Activated CD4-positive, alpha-beta T cell treated with anti-CD3 and anti-CD28 coated beads, Interleukin-2, amount 50 U/mL, for 16 hours (primary cell): ENCODE data around the gene AJM1.
A peak's percentile ranks its signal among the peaks of the same experiment; 100 is the strongest.
"Not testable (repeated sequence)": the region's sequence is repeated elsewhere in the genome, so short reads cannot be mapped to it uniquely, and the experiment has no call there.

Experiments
- DNase-seq: peaks from one replicate; pipeline ENCODE4 v3.0.0-alpha.2; 2020

Gene AJM1

DNA sequence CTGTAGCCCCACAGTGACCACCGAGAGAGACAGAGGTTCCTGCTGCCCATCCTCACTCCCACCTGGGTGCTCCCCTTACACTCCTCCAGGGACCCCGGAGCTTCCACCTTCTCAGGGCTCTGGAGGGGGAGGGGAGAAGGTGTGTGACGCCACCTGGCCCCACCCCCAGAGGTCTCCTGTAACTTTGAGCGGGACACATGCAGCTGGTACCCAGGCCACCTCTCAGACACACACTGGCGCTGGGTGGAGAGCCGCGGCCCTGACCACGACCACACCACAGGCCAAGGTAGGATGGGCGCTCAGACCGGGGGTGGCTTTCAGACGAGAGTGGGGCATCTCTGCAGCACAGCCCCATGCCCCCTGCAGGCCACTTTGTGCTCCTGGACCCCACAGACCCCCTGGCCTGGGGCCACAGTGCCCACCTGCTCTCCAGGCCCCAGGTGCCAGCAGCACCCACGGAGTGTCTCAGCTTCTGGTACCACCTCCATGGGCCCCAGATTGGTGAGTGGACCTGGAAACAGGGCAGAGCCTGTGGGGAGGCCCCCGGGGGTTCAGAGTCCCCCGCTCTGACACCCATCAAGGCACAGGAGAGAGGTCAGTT, 14.4 kb downstream of the AJM1 start:
- no peak for DNase-seq

DNA sequence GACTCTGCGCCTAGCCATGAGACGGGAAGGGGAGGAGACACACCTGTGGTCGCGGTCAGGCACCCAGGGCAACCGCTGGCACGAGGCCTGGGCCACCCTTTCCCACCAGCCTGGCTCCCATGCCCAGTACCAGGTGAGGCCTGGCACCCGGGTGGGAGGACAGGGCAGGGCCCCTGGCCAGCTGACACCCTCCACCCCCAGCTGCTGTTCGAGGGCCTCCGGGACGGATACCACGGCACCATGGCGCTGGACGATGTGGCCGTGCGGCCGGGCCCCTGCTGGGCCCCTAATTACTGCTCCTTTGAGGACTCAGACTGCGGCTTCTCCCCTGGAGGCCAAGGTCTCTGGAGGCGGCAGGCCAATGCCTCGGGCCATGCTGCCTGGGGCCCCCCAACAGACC, 14.9 kb downstream of the AJM1 start:
- DNase-seq: no peak

DNA sequence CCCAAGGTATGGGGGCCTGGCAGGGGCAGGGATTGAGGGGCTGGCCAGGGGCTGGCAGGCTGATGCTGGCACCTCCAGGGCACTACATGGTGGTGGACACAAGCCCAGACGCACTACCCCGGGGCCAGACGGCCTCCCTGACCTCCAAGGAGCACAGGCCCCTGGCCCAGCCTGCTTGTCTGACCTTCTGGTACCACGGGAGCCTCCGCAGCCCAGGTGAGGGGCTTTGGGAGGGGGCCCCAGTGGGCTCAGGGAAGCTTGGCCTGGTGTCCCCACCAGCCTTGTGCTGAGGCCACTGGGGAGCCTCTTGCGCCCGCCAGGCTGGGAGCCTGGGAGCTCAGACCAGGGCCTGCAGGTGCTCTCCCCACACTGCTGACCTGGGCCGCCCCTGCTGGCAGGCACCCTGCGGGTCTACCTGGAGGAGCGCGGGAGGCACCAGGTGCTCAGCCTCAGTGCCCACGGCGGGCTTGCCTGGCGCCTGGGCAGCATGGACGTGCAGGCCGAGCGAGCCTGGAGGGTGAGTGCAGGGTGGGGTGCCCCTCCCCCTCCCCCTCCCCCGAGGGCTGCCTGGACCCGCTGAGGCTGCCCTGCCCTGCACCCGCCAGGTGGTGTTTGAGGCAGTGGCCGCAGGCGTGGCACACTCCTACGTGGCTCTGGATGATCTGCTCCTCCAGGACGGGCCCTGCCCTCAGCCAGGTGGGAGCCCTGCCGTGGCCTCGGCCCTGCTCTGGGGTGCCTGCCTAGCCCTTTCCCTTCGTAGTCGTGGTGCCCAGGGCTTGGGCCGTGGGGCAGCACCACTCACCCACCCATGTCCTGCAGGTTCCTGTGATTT, 15.5 kb downstream of the AJM1 start:
- no peak for DNase-seq

DNA sequence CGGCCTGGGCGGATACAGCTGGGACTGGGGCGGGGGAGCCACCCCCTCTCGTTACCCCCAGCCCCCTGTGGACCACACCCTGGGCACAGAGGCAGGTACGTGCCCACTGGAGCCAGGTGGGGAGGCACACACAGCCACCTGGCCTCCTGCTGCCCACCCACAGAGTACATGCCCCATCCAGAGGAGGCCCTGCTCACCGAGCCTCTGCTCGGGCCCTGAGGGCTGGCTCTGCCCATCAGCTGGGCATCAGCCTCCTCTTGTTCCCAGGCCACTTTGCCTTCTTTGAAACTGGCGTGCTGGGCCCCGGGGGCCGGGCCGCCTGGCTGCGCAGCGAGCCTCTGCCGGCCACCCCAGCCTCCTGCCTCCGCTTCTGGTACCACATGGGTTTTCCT, 16.2 kb downstream of the AJM1 start:
- no peak for DNase-seq

DNA sequence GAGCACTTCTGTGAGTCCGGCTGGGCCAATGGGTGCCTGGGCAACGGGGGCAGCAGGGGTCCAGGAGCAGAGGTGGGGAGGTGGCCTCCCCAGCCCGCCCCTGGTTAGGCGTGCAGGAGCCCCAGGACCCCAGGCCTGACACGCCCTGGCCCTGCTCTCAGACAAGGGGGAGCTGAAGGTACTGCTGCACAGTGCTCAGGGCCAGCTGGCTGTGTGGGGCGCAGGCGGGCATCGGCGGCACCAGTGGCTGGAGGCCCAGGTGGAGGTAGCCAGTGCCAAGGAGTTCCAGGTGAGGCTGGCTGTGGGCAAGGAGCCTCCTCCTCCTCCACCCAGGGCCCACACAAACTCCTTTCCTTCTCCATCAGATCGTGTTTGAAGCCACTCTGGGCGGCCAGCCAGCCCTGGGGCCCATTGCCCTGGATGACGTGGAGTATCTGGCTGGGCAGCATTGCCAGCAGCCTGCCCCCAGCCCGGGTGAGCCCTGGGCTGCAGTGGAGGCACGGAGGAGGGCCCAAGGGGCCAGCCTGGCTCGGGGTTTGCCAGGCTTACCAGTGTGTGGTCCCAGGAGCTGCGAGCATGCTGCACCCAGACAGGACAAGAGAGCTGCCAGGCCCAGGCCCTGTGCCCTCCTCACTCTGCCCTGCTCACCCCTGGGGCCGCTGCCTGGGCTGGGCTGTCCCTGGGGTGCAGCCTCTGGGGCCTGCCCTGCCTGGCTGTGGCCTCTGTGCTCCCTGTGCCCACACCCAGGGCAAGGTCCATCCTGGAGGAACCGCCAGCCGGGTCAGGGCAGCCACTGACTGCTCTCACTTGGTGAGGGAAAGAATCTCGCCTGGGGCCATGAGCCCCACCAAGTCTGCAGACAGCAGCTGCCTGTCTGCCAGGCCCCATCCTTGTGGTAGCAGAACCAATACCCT, 16.8 kb downstream of the AJM1 start:
- no peak for DNase-seq

DNA sequence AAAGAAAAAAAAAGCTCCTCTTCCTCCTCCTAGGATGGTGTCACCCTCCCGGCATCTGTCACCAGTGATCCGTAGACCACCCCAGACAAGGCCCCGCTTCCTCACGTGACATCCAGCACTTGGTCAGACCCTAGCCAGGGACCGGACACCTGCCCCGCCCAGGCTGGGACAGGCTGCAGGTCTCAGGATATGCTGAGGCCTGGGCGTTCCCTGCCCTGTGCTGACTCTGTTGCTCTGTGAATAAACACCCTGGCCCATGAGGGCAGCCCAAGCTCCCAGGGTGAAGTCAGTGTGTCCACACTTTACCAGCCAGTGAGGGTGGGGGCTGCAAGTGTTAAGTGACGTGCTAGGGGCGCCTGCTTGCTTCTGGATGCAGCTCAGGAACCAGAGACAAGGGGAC, 18.3 kb downstream of the AJM1 start:
- no peak for DNase-seq

DNA sequence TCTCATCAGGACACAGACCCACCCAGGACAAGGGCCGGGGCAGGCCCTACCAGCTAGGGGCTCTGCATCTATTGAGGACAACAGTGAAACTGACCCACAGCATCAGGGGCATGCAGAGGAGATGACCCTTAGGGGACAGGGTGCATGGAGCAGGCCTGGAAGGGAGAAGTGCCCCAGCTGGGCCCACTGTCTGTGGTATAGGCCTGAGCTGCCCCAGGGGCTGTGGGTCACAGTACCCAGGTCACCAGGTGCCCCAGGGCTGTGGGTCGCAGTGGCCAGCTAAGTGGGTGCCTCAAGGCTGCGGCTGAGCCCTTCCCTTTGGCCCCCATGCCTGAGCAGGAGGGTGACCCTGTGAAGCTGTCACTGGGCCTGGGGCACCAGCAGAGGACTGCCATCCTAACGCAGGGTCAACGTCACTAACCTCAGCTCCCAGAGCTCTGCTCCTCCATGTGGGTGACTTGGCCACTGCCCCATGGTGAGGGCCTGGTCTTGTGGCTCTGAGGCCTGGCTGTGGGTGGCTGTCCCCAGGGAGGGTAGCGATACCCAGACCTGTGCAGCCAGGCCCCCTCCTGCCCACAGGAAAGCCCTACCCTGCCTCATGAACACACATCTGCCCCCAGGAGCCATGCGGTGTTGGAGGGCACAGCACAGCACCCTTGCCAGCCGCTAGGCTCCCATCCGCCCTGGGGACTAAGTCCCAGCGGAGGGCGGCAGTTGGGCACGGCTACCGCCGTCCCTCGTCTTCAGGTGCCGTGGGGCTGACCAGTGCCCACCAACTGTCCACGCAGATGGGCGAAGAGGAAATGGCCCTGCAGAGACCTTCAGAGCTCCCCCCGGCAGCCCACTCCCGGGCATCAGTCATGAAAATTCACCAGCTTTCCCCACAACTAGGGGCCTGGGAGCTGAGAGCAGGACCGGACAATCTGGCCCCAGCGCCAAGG, 18.9 kb downstream of the AJM1 start:
- no peak for DNase-seq

DNA sequence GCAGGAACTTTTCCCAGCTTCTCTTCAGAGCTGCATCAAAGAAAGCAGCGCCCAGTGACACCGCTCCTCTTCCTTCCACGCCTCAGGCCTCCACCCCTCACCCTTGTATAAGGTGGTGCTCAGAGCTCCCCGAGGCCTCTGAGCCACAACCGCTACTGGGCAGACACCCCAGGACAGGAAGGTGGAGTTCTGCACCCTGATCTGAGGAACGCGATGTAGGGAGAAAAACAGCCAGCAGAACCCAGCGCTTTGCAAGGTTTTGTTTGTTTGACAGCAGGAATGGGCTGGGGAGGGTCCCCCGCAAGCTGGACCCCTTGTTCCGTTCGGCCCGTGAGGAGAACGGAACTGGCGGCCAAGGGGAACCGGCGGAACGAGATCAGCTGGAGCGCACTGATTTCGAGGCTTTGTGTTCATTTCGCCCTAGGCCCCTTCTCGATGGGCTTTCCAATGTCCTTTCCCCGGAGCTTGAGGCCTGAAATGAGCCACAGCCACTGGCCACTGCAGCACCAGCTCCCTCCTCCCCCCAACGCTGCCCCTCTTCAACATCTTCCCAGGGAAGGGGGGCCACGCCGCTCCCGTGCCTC, 19.7 kb downstream of the AJM1 start:
- no peak for DNase-seq

DNA sequence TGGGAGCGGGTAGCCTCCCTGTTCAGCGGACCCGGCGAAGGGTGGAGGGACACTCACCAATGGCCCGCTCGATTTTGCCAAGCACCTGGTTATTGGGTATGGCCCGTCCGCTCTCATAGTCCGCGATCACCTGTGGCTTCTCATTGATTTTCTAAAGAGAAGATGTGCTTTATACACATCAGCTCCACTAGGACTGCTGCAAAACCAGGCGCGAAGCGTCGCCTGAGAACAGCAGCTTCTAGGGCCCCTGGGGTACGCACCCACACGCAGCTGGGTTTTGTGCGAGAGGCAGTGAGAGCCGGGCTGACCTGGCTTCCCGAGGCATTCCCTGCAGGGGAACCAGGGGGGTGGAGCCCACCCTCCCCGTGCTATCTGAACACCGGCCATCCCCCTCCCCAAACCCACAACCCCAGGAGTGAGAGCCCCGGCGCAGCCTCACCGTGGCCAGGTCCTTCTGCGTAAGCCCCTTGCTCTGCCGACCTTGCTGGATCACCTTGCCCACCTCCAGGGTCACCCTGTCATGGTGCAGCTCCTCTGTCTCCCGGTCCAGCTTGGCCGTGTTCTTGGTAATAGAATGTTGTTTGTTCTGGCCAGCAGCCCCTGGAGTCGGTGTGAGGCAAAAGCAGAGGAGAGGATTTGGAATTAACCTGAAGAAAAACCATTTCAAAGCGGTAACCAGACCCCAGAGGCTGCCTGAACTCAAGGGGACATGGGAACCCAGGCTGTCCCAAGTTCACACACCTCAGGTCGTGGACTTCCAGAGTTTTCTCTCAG, 20.8 kb downstream of the AJM1 start:
- DNase-seq: no peak

DNA sequence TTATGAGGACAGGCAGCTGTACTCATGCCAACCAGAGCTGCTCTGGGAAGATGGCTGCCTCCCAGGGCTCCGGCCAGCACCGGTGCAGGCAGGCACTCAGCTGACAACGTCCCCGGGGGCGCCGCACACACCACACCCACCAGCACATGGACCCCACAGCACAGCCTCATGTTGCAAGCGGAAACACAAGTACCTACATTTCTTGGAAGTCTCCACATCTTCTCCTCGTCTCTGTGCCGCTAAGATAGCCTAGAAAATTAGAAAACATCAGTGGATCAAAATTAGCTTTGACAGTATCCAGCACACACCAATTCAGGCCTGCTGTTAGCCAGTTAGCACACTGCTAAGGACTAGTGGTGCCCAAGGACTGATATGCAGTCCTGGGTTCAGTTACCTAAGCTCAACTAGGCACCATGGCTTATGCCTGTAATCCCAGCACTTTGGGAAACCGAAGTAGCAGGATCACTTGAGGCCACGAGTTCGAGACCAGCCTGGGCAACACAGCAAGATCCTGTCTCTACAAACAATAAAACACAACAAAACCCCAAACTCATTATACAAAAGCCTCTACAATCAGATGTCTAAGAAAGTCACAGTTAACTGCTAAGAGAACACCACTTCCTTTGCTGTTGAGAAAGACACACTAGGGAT, 21.5 kb downstream of the AJM1 start:
- DNase-seq: no peak

DNA sequence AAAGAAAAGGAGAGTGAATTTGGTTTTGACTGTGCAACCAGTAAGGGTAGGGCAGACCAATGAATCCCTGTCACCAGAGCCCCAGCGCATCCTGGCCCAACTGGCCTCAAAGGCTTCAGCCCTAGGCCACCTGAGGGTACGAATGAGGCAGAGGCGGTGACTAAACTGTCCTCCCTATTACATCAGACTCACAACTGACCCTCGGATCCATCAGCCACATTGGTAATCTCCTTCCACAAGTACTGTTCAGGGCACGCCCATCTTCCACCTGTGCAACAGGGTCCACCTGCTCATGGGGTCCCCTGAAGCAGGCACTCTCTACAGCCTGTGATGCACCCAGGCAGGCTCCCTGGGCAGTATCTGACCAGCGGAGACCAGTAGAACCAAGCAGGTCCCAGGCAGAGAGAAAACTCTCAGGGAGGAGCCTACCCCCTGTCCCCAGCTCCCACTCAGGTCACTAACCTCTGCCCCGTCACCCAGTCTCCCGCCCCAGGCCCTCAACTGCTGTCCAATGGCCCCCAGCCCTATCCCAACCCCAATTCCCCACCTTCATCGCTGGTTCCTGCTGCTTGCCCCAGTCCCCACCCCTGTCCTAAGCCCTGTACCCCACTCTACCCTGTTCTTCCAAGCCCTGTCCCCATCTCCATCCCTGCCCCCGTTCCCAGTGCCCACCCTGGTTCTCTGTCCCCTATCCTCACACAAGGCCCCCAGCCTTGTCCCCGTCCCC, 22.9 kb downstream of the AJM1 start:
- DNase-seq: no peak

DNA sequence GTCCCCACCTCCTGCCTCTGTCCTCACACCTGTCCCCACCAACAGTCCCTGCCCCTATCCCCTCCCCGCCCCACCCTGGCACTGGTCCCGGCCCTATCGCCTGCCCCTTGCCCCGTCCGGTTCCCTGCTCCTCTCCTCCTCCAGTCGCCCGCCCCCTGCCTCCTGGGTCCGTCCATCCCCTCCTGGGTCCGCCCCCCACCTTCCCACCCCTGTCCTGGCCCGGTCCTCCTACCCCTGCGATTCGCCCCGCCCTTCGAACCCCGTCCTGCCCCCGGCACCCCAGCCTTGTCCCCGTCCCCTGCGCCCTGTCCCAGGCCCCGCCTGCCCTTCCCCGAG, 23.5 kb downstream of the AJM1 start:
- DNase-seq: peak; percentile 22

DNA sequence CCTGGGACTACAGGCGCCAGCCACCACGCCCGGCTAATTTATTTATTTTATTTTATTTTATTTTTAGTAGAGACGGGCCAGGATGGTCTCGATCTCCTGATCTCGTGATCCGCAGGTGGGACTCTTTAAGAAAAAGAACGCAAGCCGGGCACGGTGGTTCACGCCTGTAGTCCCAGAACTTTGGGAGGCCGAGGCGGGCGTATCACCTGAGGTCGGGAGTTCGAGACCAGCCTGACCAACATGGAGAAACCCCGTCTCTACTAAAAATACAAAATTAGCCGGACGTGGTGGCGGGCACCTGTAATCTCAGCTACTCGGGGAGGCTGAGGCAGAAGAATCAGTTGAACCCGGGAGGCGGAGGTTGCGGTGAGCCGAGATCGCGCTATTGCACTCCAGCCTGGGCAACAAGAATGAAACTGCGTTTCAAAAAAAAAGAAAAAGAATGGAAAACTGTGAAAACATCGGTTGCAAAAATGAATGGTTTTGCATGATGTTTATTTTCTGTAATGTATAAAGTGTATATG, 24.7 kb downstream of the AJM1 start:
- DNase-seq: not testable (repeated sequence)

DNA sequence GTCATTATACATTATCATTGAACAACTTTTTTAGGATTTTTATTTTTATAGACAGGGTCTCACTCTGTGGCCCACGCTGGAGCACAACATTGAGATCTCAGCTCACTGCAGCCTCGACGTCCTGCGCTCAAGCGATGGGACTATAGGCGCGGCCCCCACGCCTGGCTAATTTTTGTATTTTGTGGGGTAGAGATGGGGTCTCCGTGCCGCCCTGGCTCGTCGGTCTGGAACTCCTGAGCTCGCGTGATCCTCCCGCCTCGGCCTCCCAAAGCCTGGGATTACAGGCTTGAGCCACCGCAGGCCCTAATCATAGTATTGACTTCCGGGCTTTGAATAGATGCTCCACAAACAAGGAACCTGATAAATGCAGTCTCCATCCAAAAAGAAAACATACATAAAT, 25.2 kb downstream of the AJM1 start:
- DNase-seq: no peak

DNA sequence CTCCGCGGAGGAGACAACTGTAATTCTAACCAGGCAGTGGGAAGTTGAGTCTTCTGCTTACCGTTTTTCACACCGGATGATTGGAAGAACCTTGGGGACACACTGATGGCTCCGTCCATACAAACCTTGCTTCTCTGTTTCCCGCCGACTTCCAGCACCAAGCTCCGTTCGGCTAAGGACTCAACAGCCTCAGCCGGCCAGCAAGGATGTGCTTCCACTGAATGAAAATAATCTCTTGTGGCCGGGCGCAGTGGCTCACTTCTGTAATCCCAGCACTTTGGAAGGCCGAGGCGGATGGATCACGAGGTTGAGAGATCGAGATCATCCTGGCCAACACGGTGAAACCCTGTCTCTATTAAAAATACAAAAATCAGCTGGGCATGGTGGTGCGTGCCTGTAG, 25.6 kb downstream of the AJM1 start:
- DNase-seq: no peak

DNA sequence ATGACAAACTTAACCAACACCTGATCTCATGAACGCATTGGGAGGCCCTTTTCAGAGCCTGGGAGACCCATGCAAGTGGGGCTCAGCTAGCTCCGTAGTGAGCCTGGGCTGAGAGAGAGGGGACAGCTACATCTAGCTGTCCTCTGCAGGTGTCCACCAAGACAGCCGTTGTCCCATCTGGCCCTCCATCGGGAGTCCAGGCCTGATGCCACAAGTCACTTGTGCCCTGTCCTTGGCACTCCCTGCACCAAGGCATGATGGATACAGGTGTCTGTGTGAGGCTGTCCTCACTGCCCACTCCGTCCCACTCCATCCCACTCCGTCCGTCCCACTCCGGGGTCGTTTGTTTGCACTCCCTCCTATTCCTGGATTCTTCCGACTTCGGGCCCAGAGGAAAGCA, 26.4 kb downstream of the AJM1 start:
- no peak for DNase-seq

DNA sequence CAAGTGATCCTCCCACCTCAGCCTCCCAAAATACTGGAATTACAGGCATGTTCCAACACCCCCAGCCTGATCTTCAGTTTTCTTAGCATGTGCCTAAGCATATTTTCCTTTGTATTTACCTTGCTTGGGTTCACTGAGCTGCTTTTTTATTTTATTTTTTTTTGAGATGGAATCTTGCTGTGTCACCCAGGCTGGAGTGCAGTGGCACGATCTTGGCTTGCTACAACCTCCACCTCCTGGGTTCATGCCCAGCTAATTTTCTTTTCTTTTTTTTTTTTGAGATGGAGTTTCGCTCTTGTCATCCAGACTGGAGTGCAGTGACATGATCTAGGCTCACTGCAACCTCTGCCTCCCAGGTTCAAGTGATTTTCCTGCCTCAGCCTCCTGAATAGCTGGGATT, 27.3 kb downstream of the AJM1 start:
- not testable (repeated sequence) for DNase-seq

DNA sequence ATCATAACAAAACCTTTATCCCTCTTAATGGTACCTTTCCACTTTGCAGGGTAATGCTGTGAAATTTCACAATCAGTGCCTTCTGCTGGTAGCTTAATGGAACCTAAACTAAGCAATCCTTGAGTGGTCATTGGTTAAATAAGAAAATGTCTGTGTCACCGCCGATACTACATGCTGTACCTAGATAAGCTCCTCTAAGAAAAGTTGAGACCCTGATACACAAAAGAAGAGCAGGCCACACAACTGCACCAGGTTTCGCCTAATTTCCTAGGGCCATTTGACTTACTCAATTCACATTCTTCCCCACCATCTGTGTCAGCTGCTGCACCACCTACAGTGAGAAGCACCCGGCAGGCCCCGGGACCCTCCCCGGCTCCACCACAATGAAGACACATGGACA, 32.9 kb downstream of the AJM1 start:
- DNase-seq: no peak

DNA sequence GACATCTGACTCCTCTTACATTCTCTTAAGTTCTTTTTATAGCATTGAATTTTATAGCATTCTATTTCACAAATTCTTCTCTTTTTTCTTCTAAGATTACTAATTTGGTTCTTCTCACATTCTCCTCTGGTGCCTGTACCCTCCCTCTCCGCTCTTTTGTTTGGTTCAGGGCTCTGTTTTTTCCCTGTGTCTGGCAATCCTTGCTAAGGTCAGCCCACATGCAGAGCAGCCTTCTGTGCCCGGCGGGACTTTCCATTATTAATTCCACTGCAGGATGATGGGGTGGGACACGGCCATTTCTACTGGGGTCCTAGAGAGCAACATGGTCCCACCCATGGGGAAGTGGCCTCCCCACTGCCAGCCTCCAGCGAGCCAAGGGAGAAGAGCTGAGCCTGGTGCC, 34.2 kb downstream of the AJM1 start:
- no peak for DNase-seq

DNA sequence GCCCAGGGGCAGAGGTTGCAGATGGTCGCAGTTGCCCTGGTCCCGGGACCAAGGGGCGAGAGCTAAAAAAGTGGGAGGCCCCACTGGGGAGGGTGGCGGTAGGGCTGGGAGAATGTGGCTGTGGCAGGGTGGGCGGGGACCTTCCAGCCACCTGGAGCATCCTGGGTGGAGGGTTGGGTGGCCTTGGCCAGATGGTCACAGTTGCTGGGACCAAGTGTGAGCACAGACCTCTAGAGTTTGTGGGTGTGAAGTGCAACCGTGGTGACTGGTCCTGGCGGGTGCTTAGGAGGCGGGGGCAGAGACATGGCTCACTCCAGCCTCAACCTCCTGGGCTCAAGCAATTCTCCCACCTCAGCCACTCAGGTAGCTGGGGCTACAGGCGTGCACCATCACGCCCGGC, 38.4 kb downstream of the AJM1 start:
- DNase-seq: no peak
